IPS-18a (cell line): ENCODE measurements around the gene FAM50A.

ENCODE experiments used
- H3K27ac ChIP-seq: one replicate; pipeline ENCODE4 v1.5.1; 2013; ENCODE audit warnings: low read length
- H3K27me3 ChIP-seq: one replicate; pipeline ENCODE4 v1.6.1; 2013; ENCODE audit warnings: mild to moderate bottlenecking, low read length; ENCODE audit not compliant: control insufficient read depth, insufficient read depth
- H3K36me3 ChIP-seq: one replicate; pipeline ENCODE4 v1.6.1; 2013; ENCODE audit warnings: low read depth, low read length; ENCODE audit not compliant: control insufficient read depth
- H3K4me1 ChIP-seq: one replicate; pipeline ENCODE4 v1.6.1; 2013; ENCODE audit warnings: low read depth, low read length; ENCODE audit not compliant: control insufficient read depth
- H3K4me3 ChIP-seq: one replicate; pipeline ENCODE4 v1.5.1; 2013; ENCODE audit warnings: low read length
- H3K9ac ChIP-seq: one replicate; pipeline ENCODE4 v1.6.1; 2013; ENCODE audit warnings: mild to moderate bottlenecking, low read length, moderate library complexity
- H3K9me3 ChIP-seq: one replicate; pipeline ENCODE4 v1.6.1; 2013; ENCODE audit warnings: low read depth, low read length; ENCODE audit not compliant: control insufficient read depth

The FAM50A gene

GRCh38 chrX:154402622-154403127 lies 41.3 kb upstream of the FAM50A start:
- no peaks in the 10 kb centered on the region for H3K27me3 ChIP-seq
- H3K4me3 ChIP-seq = no peak overlapping the region
- H3K27ac ChIP-seq = no peak overlapping the region
- H3K9me3 ChIP-seq = peaks cover 4% of the 10 kb centered on the region
- H3K9ac ChIP-seq = no peak overlapping the region
- no peaks in the 10 kb centered on the region for H3K4me1 ChIP-seq
- H3K36me3 ChIP-seq = peaks cover 22% of the 10 kb centered on the region

GRCh38 chrX:154403192-154403591 lies 40.7 kb upstream of the FAM50A start:
- H3K4me1 ChIP-seq = no peaks in the 10 kb centered on the region
- H3K9ac ChIP-seq = no peak overlapping the region
- H3K36me3 ChIP-seq = peaks cover 22% of the 10 kb centered on the region
- H3K27me3 ChIP-seq = no peaks in the 10 kb centered on the region
- H3K9me3 ChIP-seq = peaks cover 4% of the 10 kb centered on the region
- H3K27ac ChIP-seq = no peak overlapping the region
- no peak overlapping the region for H3K4me3 ChIP-seq

GRCh38 chrX:154403858-154404257 lies 40.1 kb upstream of the FAM50A start:
- Histone ChIP-seq H3K27ac (no peak overlapping the region), H3K36me3 (peaks cover 22% of the 10 kb centered on the region), H3K4me1 (no peaks in the 10 kb centered on the region), H3K27me3 (no peaks in the 10 kb centered on the region), H3K9me3 (peaks cover 4% of the 10 kb centered on the region), H3K4me3 (no peak overlapping the region), H3K9ac (no peak overlapping the region)

- no peak overlapping the region for H3K9ac ChIP-seq
- H3K27ac ChIP-seq = no peak overlapping the region
- H3K4me1 ChIP-seq = no peaks in the 10 kb centered on the region
- no peaks in the 10 kb centered on the region for H3K27me3 ChIP-seq
- H3K36me3 ChIP-seq = peaks cover 13% of the 10 kb centered on the region
- no peaks in the 10 kb centered on the region for H3K9me3 ChIP-seq
- no peak overlapping the region for H3K4me3 ChIP-seq
These were observed 39.2 kb upstream of the FAM50A start for GRCh38 chrX:154404625-154405192.

- no peaks in the 10 kb centered on the region for H3K27me3 ChIP-seq
- no peaks in the 10 kb centered on the region for H3K36me3 ChIP-seq
- no peak overlapping the region for H3K27ac ChIP-seq
- H3K9ac ChIP-seq = no peak overlapping the region
- no peaks in the 10 kb centered on the region for H3K4me1 ChIP-seq
- no peak overlapping the region for H3K4me3 ChIP-seq
- H3K9me3 ChIP-seq = no peaks in the 10 kb centered on the region
These were observed 35.2 kb upstream of the FAM50A start for GRCh38 chrX:154408659-154409221.

GRCh38 chrX:154409222-154409871 lies 34.6 kb upstream of the FAM50A start, which contains the start of gene DNASE1L1:
TSS of gene DNASE1L1 (minus strand) at chrX:154409254. CDS start at chrX:154405568, 3,686 bp downstream.
- H3K9me3 ChIP-seq = no peaks in the 10 kb centered on the region
- no peak within 1 kb of the TSS for H3K9ac ChIP-seq
- no peaks in the 10 kb centered on the region for H3K36me3 ChIP-seq
- H3K27me3 ChIP-seq = no peaks in the 10 kb centered on the region
- H3K4me1 ChIP-seq = no peaks in the 10 kb centered on the region
- H3K4me3 ChIP-seq = peak within 1 kb of the TSS; percentile 33
- H3K27ac ChIP-seq = no peak within 1 kb of the TSS

- H3K27me3 ChIP-seq = no peaks in the 10 kb centered on the region
- H3K9ac ChIP-seq = peak overlapping the region; percentile 59
- H3K4me1 ChIP-seq = no peaks in the 10 kb centered on the region
- peaks cover 3% of the 10 kb centered on the region for H3K9me3 ChIP-seq
- no peaks in the 10 kb centered on the region for H3K36me3 ChIP-seq
- H3K27ac ChIP-seq = no peak overlapping the region
- H3K4me3 ChIP-seq = peak overlapping the region; percentile 63
These were observed 32.0 kb upstream of the FAM50A start for GRCh38 chrX:154411981-154412340.

GRCh38 chrX:154412468-154412867 lies 31.5 kb upstream of the FAM50A start:
- Histone ChIP-seq H3K9me3 (peaks cover 3% of the 10 kb centered on the region), H3K27ac (no peak overlapping the region), H3K36me3 (no peaks in the 10 kb centered on the region), H3K27me3 (no peaks in the 10 kb centered on the region), H3K4me3 (peak overlapping the region; percentile 63), H3K4me1 (no peaks in the 10 kb centered on the region), H3K9ac (no peak overlapping the region)

- H3K4me1 ChIP-seq = no peaks in the 10 kb centered on the region
- peaks cover 3% of the 10 kb centered on the region for H3K9me3 ChIP-seq
- no peaks in the 10 kb centered on the region for H3K27me3 ChIP-seq
- H3K27ac ChIP-seq = no peak overlapping the region
- H3K36me3 ChIP-seq = no peaks in the 10 kb centered on the region
- no peak overlapping the region for H3K9ac ChIP-seq
- no peak overlapping the region for H3K4me3 ChIP-seq
These were observed 30.8 kb upstream of the FAM50A start for GRCh38 chrX:154413142-154413541.

GRCh38 chrX:154417157-154417556 lies 26.8 kb upstream of the FAM50A start:
- Histone ChIP-seq H3K9ac (no peak overlapping the region), H3K36me3 (no peaks in the 10 kb centered on the region), H3K27ac (no peak overlapping the region), H3K9me3 (peaks cover 11% of the 10 kb centered on the region), H3K27me3 (no peaks in the 10 kb centered on the region), H3K4me1 (no peaks in the 10 kb centered on the region), H3K4me3 (no peak overlapping the region)

GRCh38 chrX:154419189-154419588 lies 24.8 kb upstream of the FAM50A start:
- Histone ChIP-seq H3K36me3 (no peaks in the 10 kb centered on the region), H3K9me3 (peaks cover 11% of the 10 kb centered on the region), H3K4me1 (no peaks in the 10 kb centered on the region), H3K27ac (no peak overlapping the region), H3K9ac (no peak overlapping the region), H3K27me3 (no peaks in the 10 kb centered on the region), H3K4me3 (no peak overlapping the region)
